HCT116 (cell line): ENCODE data around the gene C1QA. TPM values are rescaled to one million over a fixed set of nuclear protein-coding genes. Genes with fewer than 3 reads are reported as not detected.

Experiments used
- ATAC-seq: fragments of 200-7000 bp; cut with Tn5 transposase; 2 replicates; pipeline ENCODE4 v1.9.1; 2020; ENCODE audit warnings: mild to moderate bottlenecking, moderate library complexity
- BruUV-seq: library from RNA; stranded (reverse); fragments of 400-500 nt; replicated peaks from 2 replicates; lab custom pipeline; 2021; lab: Mats Ljungman, UMichigan
- CTCF ChIA-PET: fragments of 300-600 bp; sonication (Branson Sonifier 250); formaldehyde crosslinking; loops from one replicate; lab custom pipeline; 2021; ENCODE audit warnings: antibody characterized with exemption; lab: Charles Lee
- POLR2A ChIA-PET: fragments of 300-600, 350-600 bp; sonication (Branson Sonifier 250); formaldehyde crosslinking; loops from one replicate; lab custom pipeline; 2021; ENCODE audit warnings: antibody characterized with exemption; lab: Charles Lee
- RAD21 ChIA-PET, 2 experiments: fragments of 300-600 bp; sonication (Branson Sonifier 250); formaldehyde crosslinking; loops; one replicate each; lab custom pipeline; 2023; ENCODE audit warnings: low total read pairs in 2 of 2; ENCODE audit not compliant: uncharacterized antibody in 2 of 2, unreplicated experiment in 2 of 2, low non-redundant PET in 1 of 2; lab: Charles Lee
- DNase-seq: peaks from one replicate; pipeline ENCODE4 v3.0.0-alpha.2; 2010; ENCODE audit warnings: low read depth, low spot score
- H2AFZ ChIP-seq: fragments of 200-600 bp; shearing (Covaris generic), sonication (generic); 2 replicates; pipeline ENCODE4 v1.6.1; 2017; ENCODE audit warnings: low read depth, mixed run types, mixed read lengths, antibody characterized with exemption, low read length; ENCODE audit not compliant: poor library complexity, severe bottlenecking
- H3K27ac ChIP-seq: 2 replicates; pipeline ENCODE4 v1.5.1; 2012; ENCODE audit warnings: low read depth, low read length
- H3K27me3 ChIP-seq: fragments of 200-600 bp; sonication (generic); 2 replicates; pipeline ENCODE4 v1.6.1; 2016; ENCODE audit warnings: mixed run types, low read length, mixed read lengths; ENCODE audit not compliant: insufficient read depth
- H3K36me3 ChIP-seq, 2 experiments: fragments of 200-500 bp in 1 of 2; fragments of 200-600 bp in 1 of 2; sonication (Bioruptor generic) in 1 of 2; sonication (generic) in 1 of 2; 2 replicates each; pipeline versions ENCODE4 v1.5.1 to v1.6.1; 2014 to 2016; ENCODE audit warnings: low read length in 2 of 2, inconsistent platforms in 1 of 2, mixed read lengths in 1 of 2, mixed run types in 1 of 2; ENCODE audit not compliant: insufficient read depth in 2 of 2, control insufficient read depth in 1 of 2
- H3K4me1 ChIP-seq, 2 experiments: fragments of 200-600 bp in 1 of 2; sonication (generic) in 1 of 2; 2 replicates each; pipeline versions ENCODE4 v1.5.1 to v1.6.1; 2012 to 2017; ENCODE audit warnings: low read length in 2 of 2, inconsistent platforms in 1 of 2, mild to moderate bottlenecking in 1 of 2, mixed read lengths in 1 of 2, mixed run types in 1 of 2, moderate library complexity in 1 of 2; ENCODE audit not compliant: insufficient read depth in 2 of 2, control insufficient read depth in 1 of 2
- H3K4me2 ChIP-seq: fragments of 200-600 bp; sonication (generic); 2 replicates; pipeline ENCODE4 v1.6.1; 2017; ENCODE audit warnings: mixed run types, low read length, mixed read lengths
- H3K4me3 ChIP-seq, 2 experiments: fragments of 200-600 bp in 1 of 2; sonication (generic) in 1 of 2; replicated peaks in 1 of 2; 2 replicates each; pipeline ENCODE4 v1.5.1; 2011 to 2016; ENCODE audit warnings: low read length in 2 of 2, control low read depth in 1 of 2, low read depth in 1 of 2, mild to moderate bottlenecking in 1 of 2, mixed read lengths in 1 of 2, mixed run types in 1 of 2
- H3K79me2 ChIP-seq: fragments of 200-600 bp; sonication (generic); 2 replicates; pipeline ENCODE4 v1.6.1; 2017; ENCODE audit warnings: mild to moderate bottlenecking, mixed run types, low read length, moderate library complexity, mixed read lengths; ENCODE audit not compliant: insufficient read depth
- H3K9ac ChIP-seq: fragments of 200-600 bp; sonication (generic); 2 replicates; pipeline ENCODE4 v1.6.1; 2016; ENCODE audit warnings: low read length, mixed read lengths
- H3K9me2 ChIP-seq: fragments of 200-600 bp; sonication (generic), shearing (Covaris generic); 2 replicates; pipeline ENCODE4 v1.6.1; 2017; ENCODE audit warnings: mixed run types, mild to moderate bottlenecking, moderate library complexity; ENCODE audit not compliant: insufficient read depth
- H3K9me3 ChIP-seq, 2 experiments: fragments of 200-500 bp in 1 of 2; fragments of 200-600 bp in 1 of 2; sonication (Bioruptor generic) in 1 of 2; sonication (generic) in 1 of 2; 2 replicates each; pipeline ENCODE4 v1.6.1; 2014 to 2017; ENCODE audit warnings: low read length in 2 of 2, mixed read lengths in 2 of 2, inconsistent platforms in 1 of 2, low read depth in 1 of 2, mild to moderate bottlenecking in 1 of 2, mixed run types in 1 of 2, moderate library complexity in 1 of 2; ENCODE audit not compliant: control insufficient read depth in 1 of 2, insufficient read depth in 1 of 2
- H4K20me1 ChIP-seq: fragments of 200-600 bp; sonication (generic), shearing (Covaris generic); 2 replicates; pipeline ENCODE4 v1.6.1; 2017; ENCODE audit warnings: mixed run types, mild to moderate bottlenecking, moderate library complexity; ENCODE audit not compliant: insufficient read depth
- CBX3 ChIP-seq: IDR thresholded peaks from 2 replicates; pipeline ENCODE4 v1.6.1; 2012; ENCODE audit warnings: low read depth
- CEBPB ChIP-seq: IDR thresholded peaks from 2 replicates; pipeline ENCODE4 v1.6.1; 2012; ENCODE audit warnings: low read depth
- CTCF ChIP-seq, 3 experiments: fragments of 200-600 bp in 1 of 3; sonication (generic) in 1 of 3; IDR thresholded peaks in 2 of 3; conservative IDR thresholded peaks in 1 of 3; 2 replicates each; pipeline ENCODE4 v1.5.1; 2012 to 2017; ENCODE audit warnings: low read depth in 2 of 3, low read length in 2 of 3, antibody characterized with exemption in 1 of 3, borderline replicate concordance in 1 of 3, control low read depth in 1 of 3, mild to moderate bottlenecking in 1 of 3, mixed read lengths in 1 of 3, mixed run types in 1 of 3, moderate library complexity in 1 of 3; ENCODE audit not compliant: insufficient read depth in 1 of 3
- EGR1 ChIP-seq: IDR thresholded peaks from 2 replicates; pipeline ENCODE4 v1.6.1; 2012; ENCODE audit warnings: low read depth
- ELF1 ChIP-seq: IDR thresholded peaks from 2 replicates; pipeline ENCODE4 v1.6.1; 2012; ENCODE audit warnings: low read depth, borderline replicate concordance
- EZH2 ChIP-seq: fragments of 200-600 bp; sonication (generic); IDR thresholded peaks from 2 replicates; pipeline ENCODE4 v1.6.1; 2017; ENCODE audit warnings: antibody characterized with exemption, mixed run types
- JUND ChIP-seq: IDR thresholded peaks from 2 replicates; pipeline ENCODE4 v1.6.1; 2012
- MAX ChIP-seq: IDR thresholded peaks from 2 replicates; pipeline ENCODE4 v1.6.1; 2012
- POLR2A ChIP-seq: IDR thresholded peaks from 2 replicates; pipeline ENCODE4 v1.7.0; 2011; ENCODE audit warnings: borderline replicate concordance; ENCODE audit not compliant: insufficient read depth, insufficient read length; ENCODE audit errors: extremely low read depth
- POLR2AphosphoS5 ChIP-seq: IDR thresholded peaks from 2 replicates; pipeline ENCODE4 v1.6.1; 2011; ENCODE audit warnings: mild to moderate bottlenecking, low read depth, low read length, moderate library complexity
- RAD21 ChIP-seq: IDR thresholded peaks from 2 replicates; pipeline ENCODE4 v1.6.1; 2012; ENCODE audit warnings: low read depth, mild to moderate bottlenecking
- REST ChIP-seq: IDR thresholded peaks from 2 replicates; pipeline ENCODE4 v1.6.1; 2012; ENCODE audit warnings: low read depth
- SIN3A ChIP-seq: IDR thresholded peaks from 2 replicates; pipeline ENCODE4 v1.6.1; 2012; ENCODE audit warnings: low read depth
- SP1 ChIP-seq: IDR thresholded peaks from 2 replicates; pipeline ENCODE4 v1.6.1; 2012; ENCODE audit warnings: low read depth
- SRF ChIP-seq: IDR thresholded peaks from 2 replicates; pipeline ENCODE4 v1.6.1; 2012; ENCODE audit warnings: low read depth
- YY1 ChIP-seq: IDR thresholded peaks from 2 replicates; pipeline ENCODE4 v1.6.1; 2011; ENCODE audit warnings: low read length, low read depth, moderate library complexity, mild to moderate bottlenecking; ENCODE audit not compliant: insufficient replicate concordance; ENCODE audit errors: extremely low read depth
- ZFX ChIP-seq: fragments of 450-650 bp; IDR thresholded peaks from 2 replicates; pipeline ENCODE4 v1.6.1; 2017
- intact Hi-C: fragments of 100-400 bp; cut with micrococcal nuclease; formaldehyde crosslinking; loops from 2 replicates; pipeline ENCODE4 v1.10.0; 2022
- total RNA-seq: library from RNA; stranded (reverse); gene quantifications from one replicate; pipeline ENCODE4 v1.2.1, GENCODE V29; 2021; ENCODE audit not compliant: unreplicated experiment
- TF ChIP-seq, protein P1 (sequence below): IDR thresholded peaks from 2 replicates; pipeline ENCODE4 v1.6.1; 2011; ENCODE audit warnings: mild to moderate bottlenecking, low read length, moderate library complexity; ENCODE audit not compliant: insufficient replicate concordance; ENCODE audit errors: extremely low read depth

The C1QA gene
- total RNA-seq, 1 experiment from 2014 or later = 0.91 TPM

GRCh38 chr1:22619252-22619651 is 17.2 kb upstream of the C1QA start:
- Histone ChIP-seq H3K9me3 (no peaks in the 10 kb centered on the region), H2AFZ (no peak overlapping the region), H3K79me2 (no peaks in the 10 kb centered on the region), H3K27ac (no peak overlapping the region), H3K4me2 (no peak overlapping the region), H3K9me2 (no peaks in the 10 kb centered on the region), H3K27me3 (peaks cover 77% of the 10 kb centered on the region), H3K4me3 (no peak overlapping the region), H3K4me1 (no peaks in the 10 kb centered on the region), H3K36me3 (no peaks in the 10 kb centered on the region), H4K20me1 (no peaks in the 10 kb centered on the region), H3K9ac (no peak overlapping the region)
- BruUV-seq = no TSS peak
- TF ChIP-seq YY1 = no peak
- no peak for TF ChIP-seq SP1
- no peak for TF ChIP-seq SRF
- no peak for TF ChIP-seq CBX3
- no peak for TF ChIP-seq RAD21
- TF ChIP-seq POLR2A = no peak
- no peak for TF ChIP-seq REST
- TF ChIP-seq, protein P1, sequence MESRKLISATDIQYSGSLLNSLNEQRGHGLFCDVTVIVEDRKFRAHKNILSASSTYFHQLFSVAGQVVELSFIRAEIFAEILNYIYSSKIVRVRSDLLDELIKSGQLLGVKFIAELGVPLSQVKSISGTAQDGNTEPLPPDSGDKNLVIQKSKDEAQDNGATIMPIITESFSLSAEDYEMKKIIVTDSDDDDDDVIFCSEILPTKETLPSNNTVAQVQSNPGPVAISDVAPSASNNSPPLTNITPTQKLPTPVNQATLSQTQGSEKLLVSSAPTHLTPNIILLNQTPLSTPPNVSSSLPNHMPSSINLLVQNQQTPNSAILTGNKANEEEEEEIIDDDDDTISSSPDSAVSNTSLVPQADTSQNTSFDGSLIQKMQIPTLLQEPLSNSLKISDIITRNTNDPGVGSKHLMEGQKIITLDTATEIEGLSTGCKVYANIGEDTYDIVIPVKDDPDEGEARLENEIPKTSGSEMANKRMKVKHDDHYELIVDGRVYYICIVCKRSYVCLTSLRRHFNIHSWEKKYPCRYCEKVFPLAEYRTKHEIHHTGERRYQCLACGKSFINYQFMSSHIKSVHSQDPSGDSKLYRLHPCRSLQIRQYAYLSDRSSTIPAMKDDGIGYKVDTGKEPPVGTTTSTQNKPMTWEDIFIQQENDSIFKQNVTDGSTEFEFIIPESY = no peak
- TF ChIP-seq EZH2 = no peak
- TF ChIP-seq POLR2AphosphoS5 = no peak
- TF ChIP-seq MAX = no peak
- TF ChIP-seq CEBPB = no peak
- TF ChIP-seq CTCF (IDR thresholded peaks at IDR 0.05 in 2 of 3, conservative IDR thresholded peaks at IDR 0.05 in 1 of 3; ENCODE audit: borderline replicate concordance in 1 of 3, insufficient read depth in 1 of 3, low read depth in 2 of 3, low read length in 2 of 3) = no peak
- TF ChIP-seq JUND = no peak
- no peak for TF ChIP-seq EGR1
- no peak for TF ChIP-seq SIN3A
- TF ChIP-seq ZFX = no peak
- TF ChIP-seq ELF1 = no peak
- ChIA-PET CTCF (no interaction called here), RAD21 (no interaction called here), POLR2A (no interaction called here)
- intact Hi-C loops = no loop called here
- DNase-seq = no peak
- no peak for ATAC-seq
